HG03097 (cell line): Measurements from ENCODE around the gene ETV6.

Experiments used
- ATAC-seq: cut with Tn5 transposase; IDR thresholded peaks from one replicate; pipeline ENCODE4 v1.9.1; 2021; ENCODE audit not compliant: unreplicated experiment, low FRiP score

The ETV6 gene

GRCh38 chr12:11820476-11820875 lies 171.0 kb downstream of the ETV6 start:
- no peak for ATAC-seq

- ATAC-seq = no peak
Observed at GRCh38 chr12:11821386-11822080, 172.1 kb downstream of the ETV6 start.

- no peak for ATAC-seq
Observed at GRCh38 chr12:11822081-11822834, 172.8 kb downstream of the ETV6 start.

- ATAC-seq = no peak
Observed at GRCh38 chr12:11823043-11823442, 173.6 kb downstream of the ETV6 start.

- ATAC-seq = no peak
Observed at GRCh38 chr12:11823593-11823992, 174.1 kb downstream of the ETV6 start.

GRCh38 chr12:11824069-11824468 lies 174.6 kb downstream of the ETV6 start:
- ATAC-seq = no peak

- ATAC-seq = no peak
Observed at GRCh38 chr12:11824736-11825135, 175.3 kb downstream of the ETV6 start.

GRCh38 chr12:11825278-11825677 lies 175.8 kb downstream of the ETV6 start:
- ATAC-seq = no peak

GRCh38 chr12:11826574-11826973 lies 177.1 kb downstream of the ETV6 start:
- no peak for ATAC-seq

GRCh38 chr12:11827091-11828061 lies 177.9 kb downstream of the ETV6 start:
- no peak for ATAC-seq

GRCh38 chr12:11829764-11830194 lies 180.3 kb downstream of the ETV6 start:
- ATAC-seq = no peak

- no peak for ATAC-seq
Observed at GRCh38 chr12:11830307-11830801, 180.9 kb downstream of the ETV6 start.

GRCh38 chr12:11832093-11832492 lies 182.6 kb downstream of the ETV6 start:
- ATAC-seq = no peak

GRCh38 chr12:11833174-11833895 lies 183.9 kb downstream of the ETV6 start:
- ATAC-seq = no peak

GRCh38 chr12:11834104-11834812 lies 184.8 kb downstream of the ETV6 start:
- ATAC-seq = no peak

GRCh38 chr12:11834931-11835330 lies 185.5 kb downstream of the ETV6 start:
- no peak for ATAC-seq

GRCh38 chr12:11836282-11837151 lies 187.0 kb downstream of the ETV6 start:
- peak; percentile 72 for ATAC-seq

GRCh38 chr12:11837216-11837934 lies 187.9 kb downstream of the ETV6 start:
- ATAC-seq = no peak
